Measurements from ENCODE around the gene TCAIM. TPM values are rescaled to one million over a fixed set of nuclear protein-coding genes. Genes with fewer than 3 reads are reported as not detected.

TCAIM gene
- total and polyA plus RNA-seq, 10 of the 15 experiments (the other 5 are each of a cell fraction or from before 2014, with no cell fraction given) = 14.5 to 22.9 (median 17.8) TPM

DNA sequence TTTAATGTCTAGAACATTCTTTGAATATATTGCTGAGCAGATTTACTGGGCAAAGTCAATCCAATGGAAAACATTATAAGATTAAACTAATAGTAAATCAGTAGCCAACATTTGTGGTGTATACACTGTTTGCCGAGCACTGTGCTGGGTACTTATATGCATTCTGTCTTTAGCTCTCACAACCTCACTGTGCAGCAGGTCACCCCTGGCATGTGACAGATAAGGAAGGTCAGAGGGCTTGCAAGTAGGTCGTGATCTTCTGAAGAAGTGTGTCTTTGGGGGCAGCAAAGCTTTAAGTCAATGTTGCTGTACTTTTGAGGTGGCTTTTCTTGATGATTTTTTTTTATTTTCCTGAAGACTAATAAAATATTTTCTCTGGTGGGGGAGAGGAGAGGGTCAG, 62.2 kb downstream of the TCAIM start:
- POLR2A ChIA-PET = no interaction called here
- H2AFZ ChIP-seq (ENCODE audit: control insufficient read depth, low read depth, low read length) = no peak overlapping the region
- H3K9ac ChIP-seq (ENCODE audit: control insufficient read depth, insufficient read depth, low read length) = no peak overlapping the region
- no peaks in the 10 kb centered on the region for H3K27me3 ChIP-seq (replicated peaks in 1 of 2; ENCODE audit: control insufficient read depth in 2 of 2, insufficient read depth in 2 of 2, low read length in 1 of 2)
- intact Hi-C loops (cut with micrococcal nuclease; ENCODE audit: unreplicated experiment) = no loop called here
- FAIRE-seq (no peak), DNase-seq (ENCODE audit: low read depth, low spot score) (no peak), ATAC-seq (no peak)
- SMC1A ChIA-PET (ENCODE audit: uncharacterized antibody, unreplicated experiment) = interaction anchor here (1.3 to 1.4 kb wide), 2 partner anchors 9 to 26 kb away, joined by 3 read pairs; no protein-coding TSS in a partner anchor
- no peaks in the 10 kb centered on the region for H3K79me2 ChIP-seq (ENCODE audit: control insufficient read depth, insufficient read depth, low read length)
- in situ Hi-C loops (cut with MboI) = no loop called here
- H3K36me3 ChIP-seq (ENCODE audit: control insufficient read depth in 2 of 2, insufficient read depth in 2 of 2, low read length in 1 of 2) = peaks cover 0 to 2% of the 10 kb centered on the region in 2 experiments; a peak in 1 of 4 replicates
- H4K20me1 ChIP-seq (ENCODE audit: control insufficient read depth, insufficient read depth) = no peaks in the 10 kb centered on the region
- H3K9me3 ChIP-seq (replicated peaks; ENCODE audit: control insufficient read depth, insufficient read depth, low read length) = no peaks in the 10 kb centered on the region
- RAD21 ChIA-PET (ENCODE audit: unreplicated experiment) = no interaction called here
- 72% methylated on average over 2 of the region's 2 CpGs for WGBS (ENCODE audit: insufficient coverage, insufficient replicate concordance, low lambda C conversion rate, missing lambda C conversion rate)
- no TSS peak for BruUV-seq (replicated peaks)
- H3K4me2 ChIP-seq (ENCODE audit: control insufficient read depth, insufficient read depth) = no peak overlapping the region
- TF ChIP-seq RELB (IDR thresholded peaks at IDR 0.05; ENCODE audit: low read depth) (no peak), NBN (IDR thresholded peaks at IDR 0.05) (no peak), RCOR1 (conservative IDR thresholded peaks at IDR 0.05; ENCODE audit: low read depth, low read length) (no peak), ZNF687 (IDR thresholded peaks at IDR 0.05) (no peak), MTA3 (IDR thresholded peaks at IDR 0.05; ENCODE audit: borderline replicate concordance, low read length) (no peak), SPI1 (IDR thresholded peaks at IDR 0.05; ENCODE audit: borderline replicate concordance, insufficient read depth, low read depth, low read length) (no peak), FOXM1 (IDR thresholded peaks at IDR 0.05; ENCODE audit: low read depth, low read length) (no peak), SMAD1 (IDR thresholded peaks at IDR 0.05; ENCODE audit: low read depth, partially characterized antibody) (no peak), ZNF24 (IDR thresholded peaks at IDR 0.05) (no peak), ZNF217 (IDR thresholded peaks at IDR 0.05) (no peak), FOXK2 (IDR thresholded peaks at IDR 0.05) (no peak)
- H3K4me1 ChIP-seq (ENCODE audit: control insufficient read depth, insufficient read depth, low read length) = no peaks in the 10 kb centered on the region
- H3K4me3 ChIP-seq = no peak overlapping the region
- CTCF ChIA-PET = no interaction called here
- H3K27ac ChIP-seq (ENCODE audit: control insufficient read depth, insufficient read depth) = no peak overlapping the region

All from GM12878 (cell line).